ENCODE measurements around the gene ADAMTS3.

ADAMTS3 gene

DNA sequence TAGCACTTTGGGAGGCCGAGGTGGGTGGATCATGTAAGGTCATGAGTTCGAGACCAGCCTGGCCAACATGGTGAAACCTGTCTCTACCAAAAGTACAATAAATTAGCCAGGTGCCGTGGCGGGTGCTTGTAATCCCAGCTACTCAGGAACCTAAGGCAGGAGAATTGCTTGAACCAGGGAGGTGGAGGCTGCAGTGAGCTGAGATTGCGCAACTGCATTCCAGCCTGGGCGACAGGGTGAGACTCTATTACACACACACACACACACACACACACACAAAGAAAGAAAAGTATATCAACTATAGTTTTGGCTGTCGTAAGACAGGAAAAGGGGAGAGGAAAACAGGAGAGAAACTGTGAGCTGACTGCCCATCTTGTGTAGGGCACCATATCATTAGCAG, 171.7 kb downstream of the ADAMTS3 start:
- Mint-ChIP-seq H3K4me1 (peaks cover 2% of the 10 kb centered on the region), H3K36me3 (ENCODE audit: low read depth) (no peaks in the 10 kb centered on the region), H3K4me3 (no peak overlapping the region), H3K27ac (no peak overlapping the region), H3K27me3 (ENCODE audit: low read depth) (no peaks in the 10 kb centered on the region), H3K9me3 (no peaks in the 10 kb centered on the region)
- TF ChIP-seq, protein P1, sequence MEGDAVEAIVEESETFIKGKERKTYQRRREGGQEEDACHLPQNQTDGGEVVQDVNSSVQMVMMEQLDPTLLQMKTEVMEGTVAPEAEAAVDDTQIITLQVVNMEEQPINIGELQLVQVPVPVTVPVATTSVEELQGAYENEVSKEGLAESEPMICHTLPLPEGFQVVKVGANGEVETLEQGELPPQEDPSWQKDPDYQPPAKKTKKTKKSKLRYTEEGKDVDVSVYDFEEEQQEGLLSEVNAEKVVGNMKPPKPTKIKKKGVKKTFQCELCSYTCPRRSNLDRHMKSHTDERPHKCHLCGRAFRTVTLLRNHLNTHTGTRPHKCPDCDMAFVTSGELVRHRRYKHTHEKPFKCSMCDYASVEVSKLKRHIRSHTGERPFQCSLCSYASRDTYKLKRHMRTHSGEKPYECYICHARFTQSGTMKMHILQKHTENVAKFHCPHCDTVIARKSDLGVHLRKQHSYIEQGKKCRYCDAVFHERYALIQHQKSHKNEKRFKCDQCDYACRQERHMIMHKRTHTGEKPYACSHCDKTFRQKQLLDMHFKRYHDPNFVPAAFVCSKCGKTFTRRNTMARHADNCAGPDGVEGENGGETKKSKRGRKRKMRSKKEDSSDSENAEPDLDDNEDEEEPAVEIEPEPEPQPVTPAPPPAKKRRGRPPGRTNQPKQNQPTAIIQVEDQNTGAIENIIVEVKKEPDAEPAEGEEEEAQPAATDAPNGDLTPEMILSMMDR (IDR thresholded peaks at IDR 0.05; ENCODE audit: unreplicated experiment in 3 of 3) = no peak

DNA sequence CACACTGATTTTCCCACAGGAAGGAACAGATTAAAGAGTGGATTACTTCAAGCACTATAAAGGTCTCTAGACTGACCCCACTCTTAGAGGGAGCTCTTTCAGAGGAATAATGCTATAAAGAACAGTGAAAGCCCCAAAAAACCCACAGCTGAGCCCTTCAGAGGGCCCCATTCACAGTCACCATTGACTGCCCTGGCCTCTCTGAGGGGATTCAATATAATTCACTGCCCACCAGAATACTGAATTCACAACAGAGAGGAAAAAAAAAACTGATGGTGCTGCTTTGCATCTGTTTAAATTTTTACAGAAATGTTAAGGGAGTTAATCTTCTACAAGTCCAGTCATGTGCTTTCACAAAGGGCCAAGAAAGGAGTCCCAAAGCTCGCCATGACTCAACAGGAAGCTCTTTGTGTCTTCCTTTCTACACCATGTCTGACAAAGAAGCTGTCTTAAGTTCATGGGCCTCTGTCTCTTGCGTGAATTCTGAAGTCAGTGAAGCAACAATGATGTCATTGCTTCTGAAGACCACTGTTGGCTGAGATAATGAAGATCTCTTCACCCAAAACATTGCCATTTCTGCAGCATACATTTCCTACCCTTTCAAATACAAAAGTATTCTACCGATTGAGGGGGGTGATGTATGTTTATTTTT, 174.9 kb downstream of the ADAMTS3 start:
- H3K4me3 Mint-ChIP-seq = no peak overlapping the region
- no peaks in the 10 kb centered on the region for H3K27me3 Mint-ChIP-seq (ENCODE audit: low read depth)
- H3K36me3 Mint-ChIP-seq (ENCODE audit: low read depth) = no peaks in the 10 kb centered on the region
- H3K27ac Mint-ChIP-seq = peak overlapping the region; percentile 43 to 89 (median 81)
- H3K4me1 Mint-ChIP-seq = peaks cover 24% of the 10 kb centered on the region
- TF ChIP-seq, protein P1 (IDR thresholded peaks at IDR 0.05; ENCODE audit: unreplicated experiment in 3 of 3) = no peak
- no peaks in the 10 kb centered on the region for H3K9me3 Mint-ChIP-seq

DNA sequence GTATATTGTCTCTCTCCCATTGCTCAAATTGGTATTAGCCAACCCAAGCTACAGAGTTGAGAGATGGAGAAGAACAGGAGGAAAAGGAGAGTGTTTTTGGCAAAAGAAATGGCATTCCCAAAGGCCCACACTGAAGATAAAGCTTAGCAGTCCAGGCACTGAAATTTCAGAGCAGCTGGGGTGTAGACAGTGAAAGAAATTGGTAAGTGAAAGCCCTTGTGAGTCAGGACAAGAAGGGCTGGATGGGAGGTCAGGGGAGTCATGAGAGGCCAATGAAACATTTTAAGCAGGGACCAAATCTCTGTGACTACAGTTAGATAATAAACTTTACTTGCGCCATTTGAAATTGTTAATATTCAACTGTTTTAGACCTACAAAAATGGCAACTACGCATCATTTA, 177.7 kb downstream of the ADAMTS3 start:
- TF ChIP-seq, protein P1 (IDR thresholded peaks at IDR 0.05; ENCODE audit: unreplicated experiment in 3 of 3) = no peak
- H3K4me1 Mint-ChIP-seq = peaks cover 30% of the 10 kb centered on the region
- H3K4me3 Mint-ChIP-seq = no peak overlapping the region
- H3K9me3 Mint-ChIP-seq = no peaks in the 10 kb centered on the region
- peak overlapping the region; percentile 1 to 45 (median 19) for H3K27ac Mint-ChIP-seq
- no peaks in the 10 kb centered on the region for H3K36me3 Mint-ChIP-seq (ENCODE audit: low read depth)
- H3K27me3 Mint-ChIP-seq (ENCODE audit: low read depth) = no peaks in the 10 kb centered on the region

DNA sequence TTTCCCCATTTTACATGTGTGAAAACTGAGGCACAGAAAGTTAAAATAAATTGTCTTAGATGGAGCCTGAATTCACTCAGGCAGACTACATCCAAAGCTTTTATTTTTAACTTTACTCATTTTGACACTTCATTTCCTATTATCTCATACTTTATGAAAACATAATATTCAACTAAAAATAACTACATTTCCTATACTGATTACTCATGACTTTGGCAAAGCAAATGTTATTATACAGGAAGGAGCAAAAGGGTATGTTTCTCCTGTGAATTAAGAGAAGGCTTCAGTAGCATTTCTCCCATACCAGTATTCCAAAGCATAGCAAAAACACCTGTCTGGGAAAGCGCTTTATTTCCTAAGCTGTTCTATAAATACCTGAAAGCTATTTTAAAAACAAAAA, 178.6 kb downstream of the ADAMTS3 start:
- no peaks in the 10 kb centered on the region for H3K27me3 Mint-ChIP-seq (ENCODE audit: low read depth)
- peak overlapping the region in 1 of 3 experiments; percentile 12 for H3K27ac Mint-ChIP-seq
- no peaks in the 10 kb centered on the region for H3K36me3 Mint-ChIP-seq (ENCODE audit: low read depth)
- TF ChIP-seq, protein P1 (IDR thresholded peaks at IDR 0.05; ENCODE audit: unreplicated experiment in 3 of 3) = no peak
- no peak overlapping the region for H3K4me3 Mint-ChIP-seq
- H3K9me3 Mint-ChIP-seq = no peaks in the 10 kb centered on the region
- peaks cover 30% of the 10 kb centered on the region for H3K4me1 Mint-ChIP-seq

DNA sequence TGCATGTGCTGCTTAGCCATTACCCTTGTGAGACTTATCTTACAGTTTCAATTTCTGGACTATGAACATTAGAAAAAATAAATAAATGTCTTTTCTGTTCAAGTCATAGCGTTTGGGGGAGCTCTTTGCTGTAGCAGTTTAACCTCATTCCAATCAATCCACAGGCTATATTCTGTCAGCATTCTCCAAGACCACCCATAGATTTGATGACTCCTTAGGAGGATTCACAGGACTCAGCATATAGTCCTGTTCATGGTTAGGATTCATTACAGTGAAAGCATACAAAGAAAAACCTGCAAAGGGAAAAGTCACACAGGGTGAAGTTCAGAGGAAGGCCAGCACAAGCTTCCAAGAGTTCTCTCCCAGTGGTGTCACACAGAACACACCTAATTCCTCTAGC, 180.5 kb downstream of the ADAMTS3 start:
- H3K4me3 Mint-ChIP-seq = no peak overlapping the region
- H3K27ac Mint-ChIP-seq = peak overlapping the region; percentile 35 to 75 (median 53)
- peaks cover 30% of the 10 kb centered on the region for H3K4me1 Mint-ChIP-seq
- TF ChIP-seq, protein P1 (IDR thresholded peaks at IDR 0.05; ENCODE audit: unreplicated experiment in 3 of 3) = no peak
- H3K27me3 Mint-ChIP-seq (ENCODE audit: low read depth) = no peaks in the 10 kb centered on the region
- no peaks in the 10 kb centered on the region for H3K9me3 Mint-ChIP-seq
- no peaks in the 10 kb centered on the region for H3K36me3 Mint-ChIP-seq (ENCODE audit: low read depth)

DNA sequence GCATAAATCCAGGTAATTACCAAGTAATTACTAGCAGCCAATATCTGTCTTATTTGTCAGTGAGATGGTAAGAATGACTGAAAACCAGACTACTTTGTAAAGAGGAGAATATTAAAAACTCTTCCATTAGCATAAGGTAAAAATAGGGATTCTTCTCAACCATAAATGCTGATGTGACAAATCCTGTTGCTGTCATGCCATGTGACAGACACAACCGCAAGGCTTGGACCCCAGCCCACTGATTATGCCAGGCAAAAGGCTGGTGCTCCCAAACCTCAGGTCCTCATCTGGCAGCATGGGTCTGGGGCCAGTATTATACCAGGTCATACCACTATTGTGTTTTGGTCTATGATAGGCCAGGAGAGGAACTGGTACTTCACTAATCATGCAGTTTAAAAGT, 181.1 kb downstream of the ADAMTS3 start:
- Mint-ChIP-seq H3K27me3 (ENCODE audit: low read depth) (no peaks in the 10 kb centered on the region), H3K4me3 (no peak overlapping the region), H3K36me3 (ENCODE audit: low read depth) (no peaks in the 10 kb centered on the region), H3K4me1 (peaks cover 30% of the 10 kb centered on the region), H3K9me3 (no peaks in the 10 kb centered on the region), H3K27ac (no peak overlapping the region)
- TF ChIP-seq, protein P1 (IDR thresholded peaks at IDR 0.05; ENCODE audit: unreplicated experiment in 3 of 3) = no peak

Data from nephron (organoid).